Measurements from ENCODE around the gene DQX1. TPM values are rescaled to one million over a fixed set of nuclear protein-coding genes. Genes with fewer than 3 reads are reported as not detected.

The DQX1 gene
- total RNA-seq, 1 donor from 2014 or later: not detected

DNA sequence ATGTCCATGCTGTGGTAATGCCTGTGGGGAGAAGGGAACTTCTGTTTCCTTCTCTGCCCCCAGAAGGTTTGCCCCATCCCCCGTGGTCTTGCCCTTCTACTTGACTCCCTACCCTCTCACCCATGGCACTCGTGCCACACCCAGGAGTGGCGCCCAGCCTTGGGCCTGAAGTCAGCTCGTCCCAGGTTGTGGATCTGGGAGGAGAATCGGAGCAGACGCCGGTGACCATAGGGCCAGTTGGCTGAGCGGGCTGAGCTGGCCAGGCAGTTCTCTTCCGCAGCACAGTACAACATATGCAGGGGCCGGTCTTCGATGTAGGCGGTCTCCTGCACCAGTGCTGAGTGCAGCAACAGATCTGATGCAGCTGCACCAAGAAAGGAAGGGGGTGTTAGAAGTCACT is 8.4 kb upstream of the DQX1 start:
- DNase-seq (ENCODE audit: extremely low read depth, low read depth, low spot score): no peak

DNA sequence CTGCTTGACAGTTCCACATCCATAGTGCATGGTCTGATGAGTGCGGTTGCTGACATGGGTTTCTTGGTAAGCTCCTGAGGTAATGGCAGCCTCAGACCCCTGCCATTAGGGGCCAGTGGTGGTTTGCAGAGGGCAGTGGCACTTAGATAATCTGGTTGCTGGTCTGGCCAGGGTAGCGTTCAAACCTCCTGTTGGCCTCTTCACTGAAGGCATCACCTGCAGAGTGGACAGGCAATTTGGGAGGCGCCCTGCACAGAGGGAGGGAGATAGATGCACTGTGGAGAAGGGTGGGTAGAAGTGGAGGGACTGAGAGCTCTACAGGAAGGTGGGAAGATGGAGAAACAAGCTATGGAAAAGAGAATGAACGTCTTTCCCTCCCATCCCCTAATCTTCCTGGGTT is 7.4 kb upstream of the DQX1 start:
- no peak for DNase-seq (ENCODE audit: extremely low read depth, low read depth, low spot score)

DNA sequence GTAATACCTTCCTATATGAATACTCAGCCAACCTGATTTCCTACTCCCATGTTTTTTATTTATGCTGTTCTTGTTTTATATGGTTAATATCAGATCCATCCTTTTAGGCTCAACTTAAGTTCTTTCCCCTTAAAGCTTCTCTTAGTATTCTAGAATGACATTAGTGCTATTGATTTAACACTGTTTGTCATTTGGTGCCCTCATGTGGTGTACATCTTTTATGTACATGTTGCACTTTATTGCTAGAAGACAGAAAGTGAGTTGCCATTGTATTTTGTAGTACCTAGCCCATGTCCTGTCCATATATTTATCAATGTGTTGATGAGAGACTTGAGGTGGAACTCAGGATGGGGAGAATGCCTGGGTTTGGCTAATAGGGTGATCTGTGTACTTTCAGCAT is 6.2 kb upstream of the DQX1 start:
- no peak for DNase-seq (ENCODE audit: extremely low read depth, low read depth, low spot score)

DNA sequence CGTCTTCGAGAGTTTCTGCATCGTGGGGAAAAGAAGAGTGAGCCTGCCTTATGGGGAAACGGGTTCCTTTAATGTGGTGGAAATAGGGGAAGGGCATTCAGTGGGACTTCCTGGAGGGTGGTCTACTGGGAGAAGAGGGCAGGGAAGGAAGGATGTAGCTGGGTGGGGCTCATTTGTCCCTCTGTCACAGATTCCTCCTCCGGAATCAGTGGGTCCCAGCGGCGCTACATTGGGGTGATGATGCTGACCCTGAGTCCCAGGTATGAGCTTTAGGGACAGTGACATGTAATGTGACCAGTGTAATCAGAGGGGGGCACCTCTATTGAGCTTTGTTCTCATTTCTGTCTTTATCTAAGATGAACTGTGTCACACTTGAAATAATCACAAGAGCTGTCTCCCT is 5.6 kb upstream of the DQX1 start:
- no peak for DNase-seq (ENCODE audit: extremely low read depth, low read depth, low spot score)

DNA sequence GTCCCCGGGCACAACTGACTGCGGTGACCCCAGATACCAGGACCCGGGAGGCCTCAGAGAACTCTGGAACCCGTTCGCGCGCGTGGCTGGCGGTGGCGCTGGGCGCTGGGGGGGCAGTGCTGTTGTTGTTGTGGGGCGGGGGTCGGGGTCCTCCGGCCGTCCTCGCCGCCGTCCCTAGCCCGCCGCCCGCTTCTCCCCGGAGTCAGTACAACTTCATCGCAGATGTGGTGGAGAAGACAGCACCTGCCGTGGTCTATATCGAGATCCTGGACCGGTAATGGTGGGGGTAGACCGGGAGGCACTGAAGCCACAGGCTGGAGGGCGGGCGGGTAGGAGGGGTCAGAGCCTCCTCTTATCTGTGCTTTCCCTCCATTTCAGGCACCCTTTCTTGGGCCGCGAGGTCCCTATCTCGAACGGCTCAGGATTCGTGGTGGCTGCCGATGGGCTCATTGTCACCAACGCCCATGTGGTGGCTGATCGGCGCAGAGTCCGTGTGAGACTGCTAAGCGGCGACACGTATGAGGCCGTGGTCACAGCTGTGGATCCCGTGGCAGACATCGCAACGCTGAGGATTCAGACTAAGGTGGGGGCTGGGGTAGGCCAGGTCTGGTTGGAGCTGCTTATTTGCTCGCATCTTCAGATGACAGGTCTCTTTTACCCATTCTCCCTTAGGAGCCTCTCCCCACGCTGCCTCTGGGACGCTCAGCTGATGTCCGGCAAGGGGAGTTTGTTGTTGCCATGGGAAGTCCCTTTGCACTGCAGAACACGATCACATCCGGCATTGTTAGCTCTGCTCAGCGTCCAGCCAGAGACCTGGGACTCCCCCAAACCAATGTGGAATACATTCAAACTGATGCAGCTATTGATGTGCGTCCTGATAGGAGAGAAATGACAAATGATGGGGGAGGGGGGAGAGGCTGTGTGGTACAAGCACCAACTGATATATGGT is 4.5 kb upstream of the DQX1 start:
- no peak for DNase-seq (ENCODE audit: extremely low read depth, low read depth, low spot score)

DNA sequence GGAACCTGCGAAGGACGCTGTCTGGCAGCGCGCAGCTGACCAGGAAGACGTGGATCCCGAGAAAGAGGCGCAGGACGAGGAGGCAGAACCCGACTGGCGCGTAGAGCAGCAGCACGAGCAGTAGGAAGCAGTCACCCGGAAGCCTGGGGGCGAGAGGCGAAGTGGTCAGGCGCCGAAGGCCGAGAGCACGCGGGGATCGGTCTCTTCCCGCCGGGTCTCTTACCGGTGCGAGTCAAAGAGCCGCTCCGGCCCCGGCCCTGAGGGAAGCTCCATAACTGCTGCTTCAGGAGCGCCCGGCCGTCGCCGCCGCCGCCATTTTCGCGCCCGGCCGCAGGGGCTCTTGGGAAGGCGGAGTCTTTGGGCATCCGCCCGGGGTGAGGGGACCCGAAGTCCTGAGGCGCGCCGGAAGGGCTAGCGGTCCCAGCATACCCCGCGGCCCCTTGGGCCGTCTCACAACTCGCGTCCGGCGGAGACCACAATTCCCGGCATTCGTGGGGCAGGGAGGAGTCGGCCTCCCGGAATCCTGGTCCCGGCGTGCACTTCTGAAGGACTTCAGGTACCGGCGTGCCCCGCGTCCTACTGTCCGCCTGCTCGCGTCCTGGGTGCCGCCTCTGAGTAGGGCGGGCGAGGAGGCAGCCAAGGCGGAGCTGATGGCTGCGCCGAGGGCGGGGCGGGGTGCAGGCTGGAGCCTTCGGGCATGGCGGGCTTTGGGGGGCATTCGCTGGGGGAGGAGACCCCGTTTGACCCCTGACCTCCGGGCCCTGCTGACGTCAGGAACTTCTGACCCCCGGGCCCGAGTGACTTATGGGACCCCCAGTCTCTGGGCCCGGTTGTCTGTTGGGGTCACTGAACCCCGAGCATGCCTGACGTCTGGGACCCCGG is 3.6 kb upstream of the DQX1 start, which contains the start of the genes AUP1 and HTRA2:
Gene AUP1, minus strand, starts transcription at position 350 of the 882 bp plus-strand sequence. Its CDS starts 77 bp downstream, at position 273.
Gene HTRA2, plus strand, starts transcription at position 577 of the 882 bp plus-strand sequence. Its CDS starts 74 bp downstream, at position 651.
- DNase-seq (ENCODE audit: extremely low read depth, low read depth, low spot score): peak; percentile 73

DNA sequence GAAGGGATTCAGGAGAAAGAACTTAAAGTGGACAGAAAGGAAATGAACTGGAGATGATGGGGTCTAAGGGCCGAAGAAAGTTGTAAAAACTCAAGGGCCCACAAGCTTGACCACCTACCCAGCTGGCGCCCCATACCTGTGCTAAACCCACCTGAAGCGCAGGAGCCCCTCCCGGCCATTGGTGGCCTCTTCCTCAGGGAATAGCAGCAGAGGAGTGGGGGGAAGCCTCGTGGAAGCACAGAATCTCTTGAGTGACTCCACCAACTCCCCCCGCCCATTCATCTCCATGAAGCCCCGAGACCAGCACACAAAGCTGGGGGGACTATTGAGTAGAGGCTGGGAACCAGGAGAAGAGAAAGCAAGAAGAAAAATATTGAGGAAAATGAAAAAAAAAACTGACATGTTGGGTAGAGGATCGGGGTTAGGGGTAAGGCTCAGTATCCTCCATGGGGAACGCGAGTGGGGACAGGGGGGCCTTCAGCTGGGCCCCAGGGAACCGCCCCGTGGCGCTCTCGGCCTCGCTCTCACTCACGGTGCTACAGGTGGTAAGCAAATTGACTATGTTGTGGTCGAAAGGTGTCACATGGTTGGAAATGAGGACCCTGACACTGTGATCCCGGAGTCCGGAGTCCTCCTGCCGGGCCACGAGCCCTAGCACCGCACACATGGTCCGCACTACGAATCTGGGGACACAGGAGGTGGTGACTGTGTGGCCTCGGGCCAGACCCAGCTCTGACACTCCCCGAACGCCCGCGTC is 2.7 kb upstream of the DQX1 start:
- DNase-seq (ENCODE audit: extremely low read depth, low read depth, low spot score): no peak

- no peak for DNase-seq (ENCODE audit: extremely low read depth, low read depth, low spot score)
These were observed 1.7 kb upstream of the DQX1 start for GRCh38 chr2:74527741-74528140.

- no peak for DNase-seq (ENCODE audit: extremely low read depth, low read depth, low spot score)
These were observed 709 bp upstream of the DQX1 start for GRCh38 chr2:74526649-74527230.

- no peak for DNase-seq (ENCODE audit: extremely low read depth, low read depth, low spot score)
These were observed 895 bp downstream of the DQX1 start for GRCh38 chr2:74524955-74525716.

DNA sequence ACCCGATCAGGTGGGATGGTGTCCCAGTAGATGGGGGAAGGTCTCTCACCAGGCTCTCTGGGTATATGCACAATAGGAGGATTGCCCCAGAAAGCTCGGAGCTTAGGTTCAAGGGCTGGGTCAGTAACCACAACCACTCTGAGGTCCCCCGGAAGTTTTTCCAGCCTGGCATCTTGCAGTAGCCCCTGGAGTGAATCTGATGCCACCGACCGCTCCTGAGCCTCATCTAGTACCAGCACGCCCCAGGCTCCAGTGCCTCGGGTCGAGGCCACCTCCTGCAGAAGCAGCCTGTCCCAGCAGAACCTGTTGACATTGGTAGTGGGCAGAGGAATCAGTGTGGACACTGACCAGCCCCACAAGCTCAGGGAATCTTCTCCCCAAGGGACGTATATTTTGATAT is 2.0 kb downstream of the DQX1 start:
- no peak for DNase-seq (ENCODE audit: extremely low read depth, low read depth, low spot score)

DNA sequence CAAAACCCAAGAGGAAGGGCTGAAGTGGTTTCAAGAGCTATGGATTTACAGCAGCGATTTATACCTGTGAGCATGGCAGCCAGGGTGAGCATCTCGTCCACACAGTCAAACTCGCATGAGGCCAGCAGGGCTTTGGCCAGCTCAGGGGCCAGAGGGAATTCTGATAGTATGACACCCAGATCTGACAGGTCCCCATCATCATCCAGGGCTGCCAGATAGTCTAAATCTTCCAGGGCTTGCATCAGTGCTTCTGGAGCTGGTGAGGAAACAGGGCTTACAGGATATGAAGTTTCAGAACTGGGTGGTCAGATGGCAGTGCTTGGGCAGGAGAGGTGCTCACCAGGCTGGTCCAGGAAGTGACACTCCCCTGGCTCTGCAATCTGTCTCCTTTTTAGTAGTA is 3.5 kb downstream of the DQX1 start:
- DNase-seq (ENCODE audit: extremely low read depth, low read depth, low spot score): no peak

DNA sequence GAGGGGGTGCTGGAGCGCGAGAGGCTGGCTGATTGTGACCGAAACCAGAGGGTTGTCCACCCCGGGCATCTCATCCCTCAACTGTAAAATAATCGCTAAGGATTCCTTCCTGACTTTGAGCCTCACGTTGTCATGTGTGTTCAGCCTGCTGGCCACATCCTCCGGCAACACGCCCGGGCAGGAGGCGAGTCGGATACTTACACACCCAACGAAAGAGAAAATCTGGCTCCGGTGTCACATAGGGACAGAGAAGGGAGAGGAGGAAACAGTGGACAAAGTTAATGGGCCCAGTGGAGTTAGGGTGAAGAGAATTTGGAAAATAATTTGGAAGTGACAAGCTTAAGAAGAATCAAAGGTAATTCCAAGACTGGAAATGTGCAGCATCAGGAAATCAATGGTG is 9.4 kb downstream of the DQX1 start:
- DNase-seq (ENCODE audit: extremely low read depth, low read depth, low spot score): no peak

DNA sequence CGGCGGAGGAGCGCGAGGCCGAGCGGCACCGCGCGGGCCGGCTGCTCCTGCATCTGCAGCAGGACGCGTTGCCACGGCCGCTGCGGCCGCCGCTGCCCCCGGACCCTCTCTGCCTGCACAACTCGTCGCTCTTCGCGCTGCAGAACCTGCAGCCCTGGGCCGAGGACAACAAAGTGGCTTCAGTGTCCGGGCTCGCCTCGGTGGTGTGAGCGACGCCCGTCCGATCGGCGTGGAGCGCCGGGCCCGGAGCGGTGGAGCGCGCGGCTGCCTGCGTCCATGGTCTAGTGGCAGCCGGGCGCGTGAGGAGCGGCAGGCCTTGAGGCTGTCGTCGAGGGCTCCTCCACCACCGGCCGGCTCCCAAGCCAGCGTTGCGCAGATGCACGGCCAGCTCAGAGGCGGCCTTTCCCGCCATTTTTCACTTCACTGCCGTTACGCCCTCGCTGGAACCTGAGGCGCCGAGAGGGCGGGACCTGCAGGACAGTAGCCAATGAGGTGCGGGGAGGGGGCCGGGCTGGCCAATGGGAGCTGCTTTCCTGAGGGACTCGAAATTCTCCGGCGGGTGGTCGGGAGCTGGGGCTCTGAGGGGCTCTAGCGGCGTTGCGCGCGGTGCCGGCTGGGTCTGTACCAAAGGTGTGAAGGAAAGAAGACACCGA is 9.9 kb downstream of the DQX1 start:
- no peak for DNase-seq (ENCODE audit: extremely low read depth, low read depth, low spot score)

DNA sequence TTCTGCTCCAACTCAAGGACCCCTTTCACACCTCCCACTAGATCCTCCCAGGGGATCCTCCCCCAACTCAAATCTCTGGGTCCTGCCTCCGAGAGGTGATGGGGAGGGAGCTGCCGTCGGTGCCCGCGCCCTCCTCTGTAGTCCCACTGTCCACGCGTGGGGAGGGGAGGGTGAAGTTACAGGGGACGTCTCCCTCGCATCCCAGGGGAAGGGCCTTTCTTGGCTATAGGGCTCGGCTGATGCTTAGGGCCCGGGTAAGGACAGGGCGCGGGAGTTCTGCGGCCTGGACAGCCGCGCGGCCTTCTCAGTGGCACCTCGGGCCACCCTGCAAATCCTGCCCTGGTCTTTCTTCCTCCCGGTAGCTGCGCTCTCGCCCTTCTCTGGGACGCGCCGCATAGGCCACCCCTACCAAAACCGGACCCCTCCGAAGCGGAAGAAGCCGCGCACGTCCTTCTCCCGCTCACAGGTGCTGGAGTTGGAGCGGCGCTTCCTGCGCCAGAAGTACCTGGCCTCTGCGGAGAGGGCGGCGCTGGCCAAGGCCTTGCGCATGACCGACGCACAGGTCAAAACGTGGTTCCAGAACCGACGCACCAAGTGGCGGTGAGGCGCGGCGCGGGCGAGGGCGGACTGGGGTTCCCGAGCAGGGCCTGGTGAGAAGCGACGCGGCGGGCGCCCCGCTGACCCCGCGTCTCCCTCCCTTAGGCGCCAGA is 10.6 kb downstream of the DQX1 start:
- DNase-seq (ENCODE audit: extremely low read depth, low read depth, low spot score): no peak

DNA sequence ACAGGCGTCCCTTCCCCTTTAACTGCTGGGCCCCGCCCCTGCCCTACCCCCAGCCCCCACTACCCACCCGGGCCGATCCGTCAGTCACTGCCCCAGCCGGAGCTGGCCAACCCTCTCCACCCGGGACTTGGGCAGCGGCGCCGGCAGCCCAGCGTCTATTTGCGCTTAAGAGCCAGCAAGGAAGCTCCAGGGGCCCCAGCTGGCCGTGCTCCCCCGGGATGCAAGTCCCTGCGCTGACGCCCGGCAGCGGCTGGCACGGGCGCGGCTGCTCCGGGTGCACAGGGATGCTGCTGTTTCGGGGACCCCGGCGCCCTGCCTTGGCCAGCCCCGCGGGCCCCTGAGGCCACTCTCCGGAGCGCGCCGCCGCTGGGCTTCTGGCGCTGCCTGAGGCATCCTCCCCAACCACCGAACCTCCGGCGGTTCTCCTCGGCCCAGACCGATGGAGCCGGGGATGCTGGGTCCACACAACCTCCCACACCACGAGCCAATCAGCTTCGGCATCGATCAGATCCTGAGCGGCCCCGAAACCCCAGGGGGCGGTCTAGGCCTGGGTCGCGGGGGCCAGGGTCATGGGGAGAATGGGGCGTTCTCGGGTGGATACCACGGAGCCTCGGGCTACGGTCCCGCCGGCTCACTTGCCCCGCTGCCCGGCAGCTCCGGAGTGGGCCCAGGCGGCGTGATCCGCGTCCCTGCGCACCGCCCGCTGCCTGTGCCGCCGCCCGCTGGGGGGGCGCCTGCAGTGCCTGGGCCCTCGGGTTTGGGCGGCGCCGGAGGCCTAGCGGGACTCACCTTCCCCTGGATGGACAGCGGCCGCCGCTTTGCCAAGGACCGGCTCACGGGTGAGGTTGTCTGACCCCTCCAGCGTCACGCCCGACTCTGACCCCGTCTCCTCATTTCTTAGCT is 11.4 kb downstream of the DQX1 start, which contains the start of gene TLX2:
Gene TLX2, plus strand, starts transcription at position 83 of the 903 bp plus-strand sequence. Its CDS starts 357 bp downstream, at position 440.
- no peak for DNase-seq (ENCODE audit: extremely low read depth, low read depth, low spot score)
